Measurements from ENCODE around the gene NEK2.
"Not testable (repeated sequence)": the region's sequence is repeated elsewhere in the genome, so short reads cannot be mapped to it uniquely, and the experiment has no call there.

NEK2 gene

DNA sequence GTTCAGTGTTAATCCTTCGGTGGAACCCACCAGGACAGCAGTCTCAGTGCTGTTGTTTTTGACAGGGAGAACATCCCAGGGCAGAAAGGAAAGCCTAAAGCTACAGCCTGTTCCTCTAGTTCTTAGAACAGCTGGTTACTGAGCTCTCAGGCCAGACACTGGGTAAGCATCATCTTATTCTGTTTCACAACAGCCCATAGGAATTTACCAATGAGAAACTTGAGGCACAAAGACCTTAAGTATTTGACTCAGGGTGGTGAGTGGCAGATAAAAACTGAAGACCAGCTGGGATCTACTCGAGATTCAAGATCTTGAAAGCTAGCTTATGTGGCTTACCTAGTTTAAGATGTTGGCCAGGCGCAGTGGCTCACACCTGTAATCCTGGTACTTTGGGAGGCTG is 9.4 kb upstream of the NEK2 start:
- no peak for DNase-seq (ENCODE audit: low spot score)
- in situ Hi-C loops (cut with MboI; ENCODE audit: low sequenced_read_pairs, unreplicated experiment) = loop anchor here (10.0 to 25.0 kb wide), 3 partner anchors 603 to 770 kb away; partner anchors contain the start of gene PPP2R5A
- TF ChIP-seq, protein P1, sequence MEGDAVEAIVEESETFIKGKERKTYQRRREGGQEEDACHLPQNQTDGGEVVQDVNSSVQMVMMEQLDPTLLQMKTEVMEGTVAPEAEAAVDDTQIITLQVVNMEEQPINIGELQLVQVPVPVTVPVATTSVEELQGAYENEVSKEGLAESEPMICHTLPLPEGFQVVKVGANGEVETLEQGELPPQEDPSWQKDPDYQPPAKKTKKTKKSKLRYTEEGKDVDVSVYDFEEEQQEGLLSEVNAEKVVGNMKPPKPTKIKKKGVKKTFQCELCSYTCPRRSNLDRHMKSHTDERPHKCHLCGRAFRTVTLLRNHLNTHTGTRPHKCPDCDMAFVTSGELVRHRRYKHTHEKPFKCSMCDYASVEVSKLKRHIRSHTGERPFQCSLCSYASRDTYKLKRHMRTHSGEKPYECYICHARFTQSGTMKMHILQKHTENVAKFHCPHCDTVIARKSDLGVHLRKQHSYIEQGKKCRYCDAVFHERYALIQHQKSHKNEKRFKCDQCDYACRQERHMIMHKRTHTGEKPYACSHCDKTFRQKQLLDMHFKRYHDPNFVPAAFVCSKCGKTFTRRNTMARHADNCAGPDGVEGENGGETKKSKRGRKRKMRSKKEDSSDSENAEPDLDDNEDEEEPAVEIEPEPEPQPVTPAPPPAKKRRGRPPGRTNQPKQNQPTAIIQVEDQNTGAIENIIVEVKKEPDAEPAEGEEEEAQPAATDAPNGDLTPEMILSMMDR (IDR thresholded peaks at IDR 0.05; ENCODE audit: borderline replicate concordance, control extremely low read depth, extremely low read depth, insufficient read depth, missing control alignments) = no peak

DNA sequence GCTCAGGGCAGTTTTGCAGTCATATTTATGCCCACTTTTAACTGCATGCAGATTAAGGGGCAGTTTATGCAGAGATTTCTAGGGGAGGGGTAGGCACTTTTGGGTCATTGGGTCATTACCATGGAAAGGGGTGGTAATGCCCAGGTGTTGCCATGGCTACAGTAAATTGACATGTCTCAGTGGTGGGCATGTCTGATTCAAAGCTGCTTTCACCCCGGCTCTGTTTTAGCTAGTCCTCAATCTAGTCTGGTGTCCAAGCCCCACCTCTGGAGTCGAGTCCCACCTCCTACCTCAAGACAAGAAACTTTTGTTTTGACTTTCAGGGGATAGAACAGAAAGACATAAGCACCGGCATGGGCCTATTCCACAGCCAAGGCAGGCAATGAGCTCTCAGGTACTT is 8.9 kb upstream of the NEK2 start:
- DNase-seq (ENCODE audit: low spot score) = no peak
- in situ Hi-C loops (cut with MboI; ENCODE audit: low sequenced_read_pairs, unreplicated experiment) = loop anchor here (10.0 to 25.0 kb wide), 3 partner anchors 603 to 770 kb away; partner anchors contain the start of gene PPP2R5A
- TF ChIP-seq, protein P1 (IDR thresholded peaks at IDR 0.05; ENCODE audit: borderline replicate concordance, control extremely low read depth, extremely low read depth, insufficient read depth, missing control alignments) = no peak

DNA sequence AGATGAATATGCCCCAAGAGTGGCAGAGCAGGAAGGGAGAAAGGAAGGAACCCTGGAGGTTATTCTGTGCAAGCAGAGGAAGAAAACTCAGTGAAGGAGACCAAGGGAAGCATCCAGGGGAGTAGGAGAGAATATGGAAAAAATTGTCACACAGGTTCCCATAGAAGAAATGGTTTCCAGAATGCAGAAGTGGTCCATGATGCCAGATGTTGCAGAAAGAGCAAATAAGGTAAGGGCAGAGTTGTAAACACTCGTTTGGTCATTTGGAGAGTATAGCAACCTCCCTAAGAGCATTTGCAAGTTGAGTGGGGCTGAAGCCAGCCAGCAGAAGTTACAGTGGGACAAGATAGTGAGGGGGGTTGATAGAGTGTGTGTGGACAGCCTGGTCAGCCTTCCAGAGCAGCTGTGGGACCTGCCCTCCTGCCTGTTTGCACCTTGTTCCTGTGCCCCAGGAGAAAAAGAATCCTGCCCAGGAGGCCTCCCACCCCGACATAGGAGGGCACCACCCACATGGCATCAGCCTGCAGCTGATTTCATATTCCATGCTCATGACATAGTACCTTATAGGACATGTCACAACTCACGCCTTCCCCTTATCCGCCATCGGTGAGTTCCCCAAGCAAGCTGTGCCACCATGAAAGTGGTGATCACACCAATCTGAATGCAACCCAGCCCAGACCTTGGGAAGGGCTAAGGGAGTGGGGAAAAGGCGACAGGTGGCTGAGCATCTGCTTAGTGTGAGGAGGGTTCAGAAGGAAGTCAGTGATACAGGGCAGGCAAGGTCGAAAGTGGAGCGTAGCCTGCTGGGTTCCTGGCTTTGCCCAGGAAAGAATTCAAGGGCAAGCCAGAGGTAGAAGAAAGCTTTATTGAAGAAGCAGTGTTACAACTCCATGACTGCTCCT is 8.2 kb upstream of the NEK2 start:
- TF ChIP-seq, protein P1 (IDR thresholded peaks at IDR 0.05; ENCODE audit: borderline replicate concordance, control extremely low read depth, extremely low read depth, insufficient read depth, missing control alignments) = no peak
- in situ Hi-C loops (cut with MboI; ENCODE audit: low sequenced_read_pairs, unreplicated experiment) = loop anchor here (10.0 to 25.0 kb wide), 3 partner anchors 604 to 771 kb away; partner anchors contain the start of gene PPP2R5A
- no peak for DNase-seq (ENCODE audit: low spot score)

GRCh38 chr1:211682186-211682585 is 6.8 kb upstream of the NEK2 start:
- not testable (repeated sequence) for DNase-seq (ENCODE audit: low spot score)
- in situ Hi-C loops (cut with MboI; ENCODE audit: low sequenced_read_pairs, unreplicated experiment) = loop anchor here (10.0 to 25.0 kb wide), 3 partner anchors 605 to 773 kb away; partner anchors contain the start of gene PPP2R5A

DNA sequence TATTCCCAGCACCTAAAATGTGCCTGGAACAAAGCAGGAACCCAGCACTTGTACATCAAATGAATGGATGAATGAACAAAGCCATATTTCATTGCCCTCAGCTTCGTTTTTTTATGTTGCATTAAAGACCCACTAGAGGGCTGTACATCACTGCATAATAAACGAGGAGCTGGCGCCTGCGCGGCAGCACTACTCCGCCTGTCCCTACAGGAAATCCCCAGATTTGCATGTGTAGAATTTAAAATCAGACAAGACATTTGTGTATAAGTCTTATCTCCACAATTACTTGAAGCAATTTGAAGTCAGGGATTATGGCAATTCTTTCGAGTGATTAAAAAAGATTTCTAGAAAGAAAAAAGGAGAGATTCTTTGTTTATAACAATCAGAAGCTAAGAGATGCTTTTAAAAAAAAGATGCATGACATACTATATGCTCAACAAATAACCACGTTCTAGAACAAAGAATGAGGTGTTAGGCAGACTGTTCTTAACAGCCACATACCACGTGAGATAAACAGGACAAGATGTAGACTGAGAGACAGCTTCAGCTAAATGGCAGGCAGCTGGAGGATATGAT is 5.4 kb upstream of the NEK2 start:
- DNase-seq (ENCODE audit: low spot score) = peak; percentile 80
- TF ChIP-seq, protein P1 (IDR thresholded peaks at IDR 0.05; ENCODE audit: borderline replicate concordance, control extremely low read depth, extremely low read depth, insufficient read depth, missing control alignments) = peak; percentile 60
- in situ Hi-C loops (cut with MboI; ENCODE audit: low sequenced_read_pairs, unreplicated experiment) = loop anchor here (10.0 to 25.0 kb wide), 3 partner anchors 606 to 774 kb away; partner anchors contain the start of gene PPP2R5A

DNA sequence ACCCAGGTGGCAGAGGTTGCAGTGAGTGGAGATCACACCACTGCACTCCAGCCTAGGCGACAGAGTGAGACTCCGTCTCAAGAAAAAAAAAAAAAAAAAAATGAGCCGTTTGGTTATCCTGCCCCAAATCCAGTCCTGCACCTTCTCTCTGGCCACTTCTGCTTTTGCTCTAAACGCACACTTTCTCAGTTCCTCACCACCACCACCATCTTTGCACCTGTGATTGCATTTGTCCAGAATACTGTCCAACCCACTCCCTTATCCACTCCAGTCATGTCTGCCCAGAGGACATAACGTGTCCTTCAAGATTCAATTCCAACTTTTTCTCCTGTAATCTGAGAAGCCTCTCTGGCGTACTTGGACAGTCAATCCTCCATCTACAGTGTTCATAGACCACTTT is 2.2 kb upstream of the NEK2 start:
- peak; percentile 62 for DNase-seq (ENCODE audit: low spot score)
- TF ChIP-seq, protein P1 (IDR thresholded peaks at IDR 0.05; ENCODE audit: borderline replicate concordance, control extremely low read depth, extremely low read depth, insufficient read depth, missing control alignments) = no peak
- in situ Hi-C loops (cut with MboI; ENCODE audit: low sequenced_read_pairs, unreplicated experiment) = loop anchor here (25.0 kb wide), 2 partner anchors 610 to 685 kb away; partner anchors contain the start of gene PPP2R5A

All from GM13976 (cell line).